GM19328 (cell line): Measurements from ENCODE around the gene NBPF26.
"Not testable (repeated sequence)": the region's sequence is repeated elsewhere in the genome, so short reads cannot be mapped to it uniquely, and the experiment has no call there.

Source experiments
- ATAC-seq: cut with Tn5 transposase; IDR thresholded peaks from one replicate; pipeline ENCODE4 v1.9.1; 2021; ENCODE audit warnings: mild to moderate bottlenecking, moderate library complexity; ENCODE audit not compliant: unreplicated experiment

Gene NBPF26

DNA sequence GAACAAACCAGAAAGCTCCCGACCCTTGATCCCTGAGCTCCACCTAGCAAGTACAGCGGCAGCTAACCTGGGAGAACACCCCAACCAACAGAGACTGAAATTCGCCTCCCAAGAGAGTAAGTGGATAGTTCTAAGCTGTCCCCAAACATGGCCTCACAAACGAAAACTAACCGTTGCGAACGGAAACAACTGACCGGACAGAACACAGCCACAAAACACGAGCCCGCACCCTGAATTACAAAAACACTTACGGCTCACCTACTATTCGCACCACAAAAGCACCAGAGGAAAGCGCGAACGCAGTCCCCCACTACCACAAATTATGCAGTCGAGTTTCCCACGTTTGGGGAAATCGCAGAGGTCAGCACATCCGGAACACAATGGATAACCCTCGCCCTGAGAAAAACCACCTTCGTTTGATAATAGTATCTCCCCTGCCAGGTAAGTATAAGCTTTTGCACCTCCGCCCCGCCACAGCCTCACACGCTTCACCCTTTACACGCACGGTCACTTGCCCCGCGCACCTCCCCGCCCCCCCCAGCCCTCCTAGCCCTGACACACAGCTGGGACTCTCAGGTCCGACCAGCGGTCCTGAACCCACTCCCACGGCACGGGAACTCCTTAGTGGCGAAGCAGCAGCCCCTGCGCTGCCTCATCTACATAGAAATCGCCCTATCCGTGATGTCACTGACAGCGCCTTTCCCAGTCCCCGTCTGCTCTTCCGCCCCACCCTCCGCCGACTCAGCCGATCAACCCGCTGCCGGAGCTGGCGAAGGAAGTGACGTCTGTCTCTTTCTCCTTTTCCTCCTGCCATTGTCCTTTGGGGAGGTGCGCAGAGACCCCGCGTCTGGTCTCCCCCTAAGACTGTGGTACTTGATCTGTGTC, 127.0 kb downstream of the NBPF26 start:
- not testable (repeated sequence) for ATAC-seq

DNA sequence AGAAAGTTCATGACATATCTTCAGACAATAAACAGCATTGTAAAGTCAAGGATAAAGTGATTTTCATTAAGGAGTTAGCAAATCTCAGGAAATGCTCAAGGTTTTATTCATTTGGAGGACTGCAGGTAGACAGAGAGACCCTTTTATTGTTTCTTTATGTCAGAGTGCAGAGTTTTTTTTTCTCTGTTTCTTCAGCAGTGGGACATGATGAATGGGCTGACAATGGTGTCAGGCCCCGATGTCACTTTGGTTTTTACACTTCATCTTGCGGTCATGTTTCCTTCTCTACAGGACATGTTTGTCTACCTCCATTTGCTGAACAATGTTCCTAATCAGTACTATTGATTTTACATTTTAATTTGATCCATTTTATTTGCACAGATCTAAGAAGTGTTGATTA, 134.4 kb downstream of the NBPF26 start:
- ATAC-seq = not testable (repeated sequence)

DNA sequence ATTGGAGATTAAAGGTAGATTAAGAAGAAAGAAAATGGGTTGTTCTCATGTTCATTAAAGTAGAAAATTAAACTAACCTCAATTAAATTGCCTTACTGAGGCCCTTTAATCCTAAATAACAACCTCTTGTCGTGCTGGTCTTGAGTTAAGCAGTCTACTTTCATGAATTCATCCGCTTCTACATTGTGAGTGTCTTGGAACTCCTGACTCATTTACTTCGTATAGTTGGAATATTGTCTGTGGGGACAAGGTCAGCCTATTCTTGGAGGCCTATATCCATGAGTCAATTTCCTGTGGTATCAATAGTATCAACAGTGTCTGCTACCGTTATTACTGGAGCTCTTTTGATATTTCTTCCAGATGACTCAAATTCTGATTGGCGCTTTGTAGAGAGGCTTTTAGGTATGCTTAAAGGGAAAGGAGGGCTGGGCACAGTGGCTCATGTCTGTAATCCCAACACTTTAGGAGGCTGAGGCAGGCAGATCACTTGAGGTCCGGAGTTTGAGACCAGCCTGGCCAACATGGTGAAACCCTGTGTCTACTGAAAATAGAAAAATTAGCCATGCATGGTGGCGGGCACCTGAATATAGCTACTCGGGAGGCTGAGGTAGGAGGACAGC, 136.0 kb downstream of the NBPF26 start:
- not testable (repeated sequence) for ATAC-seq

DNA sequence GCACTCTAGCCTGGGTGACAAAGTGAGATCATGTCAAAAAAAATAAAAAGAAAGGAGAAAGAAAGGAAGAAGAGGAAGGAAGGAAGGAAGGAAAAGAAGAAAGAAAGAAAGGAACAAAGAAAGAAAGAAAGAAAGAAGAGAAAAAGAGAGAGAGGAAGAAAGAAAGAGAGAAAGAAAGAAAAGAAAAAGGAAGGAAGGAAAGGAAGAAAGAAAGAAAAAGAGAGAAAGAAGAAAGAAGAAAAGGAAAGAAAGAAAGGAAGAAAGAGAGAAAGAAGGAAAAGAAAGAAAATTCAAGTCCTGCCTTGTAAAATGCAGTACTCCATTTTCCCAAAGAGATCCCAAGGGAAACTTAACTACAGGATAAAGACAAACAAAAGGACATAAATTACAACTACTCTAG, 154.5 kb downstream of the NBPF26 start:
- not testable (repeated sequence) for ATAC-seq

DNA sequence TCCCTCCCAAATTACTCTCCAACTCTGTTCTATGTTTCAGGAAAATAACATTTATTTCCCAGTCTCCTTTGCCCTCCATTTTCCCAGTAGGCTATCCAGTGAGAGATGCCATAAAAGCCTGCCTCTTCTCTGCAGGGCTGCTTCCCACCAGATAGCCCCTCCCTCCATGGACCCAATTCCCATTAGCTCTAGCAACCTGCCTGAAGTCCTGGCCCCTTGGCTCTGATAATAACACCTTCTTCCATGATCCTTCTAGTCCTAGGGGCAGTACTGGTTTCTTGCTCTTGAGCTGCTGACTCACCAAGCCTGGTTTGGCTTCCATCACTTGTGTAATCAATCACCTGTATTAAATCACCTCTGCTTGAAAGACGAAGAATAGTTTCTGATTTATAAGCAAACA, 156.3 kb downstream of the NBPF26 start:
- not testable (repeated sequence) for ATAC-seq

DNA sequence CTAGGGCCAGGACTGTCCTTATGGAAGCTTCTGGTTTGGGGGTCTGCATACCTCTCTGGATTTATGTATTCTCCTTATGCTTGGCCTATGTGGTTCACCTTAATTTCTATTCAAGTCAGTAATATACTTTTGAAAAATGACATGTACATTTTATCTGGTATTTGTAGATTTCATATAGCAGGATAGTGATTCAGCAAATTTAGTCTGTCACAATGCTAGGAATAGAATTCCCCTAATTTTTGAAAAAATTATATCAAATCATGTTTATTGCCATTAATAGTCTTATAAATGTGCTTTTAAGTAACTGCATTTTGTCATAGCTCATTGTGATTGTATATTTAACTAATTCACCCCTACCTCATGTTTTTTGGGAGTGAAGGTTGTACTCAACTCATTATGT, 158.2 kb downstream of the NBPF26 start:
- ATAC-seq = not testable (repeated sequence)
